GM12865 (cell line): ENCODE data around the gene SLC4A9.

Source experiments
- DNase-seq: peaks from one replicate; pipeline ENCODE4 v3.0.0; 2010; ENCODE audit warnings: low read depth
- H3K4me3 ChIP-seq: 2 replicates; pipeline ENCODE4 v1.5.1; 2011; ENCODE audit warnings: mild to moderate bottlenecking, low read depth, low read length, control low read depth
- CTCF ChIP-seq: IDR thresholded peaks from 2 replicates; pipeline ENCODE4 v1.5.1; 2011; ENCODE audit warnings: low read length, control low read depth, low read depth, inconsistent platforms; ENCODE audit not compliant: insufficient read depth; ENCODE audit errors: missing control alignments

Gene SLC4A9

GRCh38 chr5:140398379-140398811, 38.4 kb downstream of the SLC4A9 start:
- no peak for DNase-seq

GRCh38 chr5:140399979-140400729, 40.2 kb downstream of the SLC4A9 start:
- no peak for DNase-seq
- no peak for TF ChIP-seq CTCF

More at GRCh38 chr5:140398379-140398811, 38.4 kb downstream of the SLC4A9 start:
- H3K4me3 ChIP-seq = no peak overlapping the region
- TF ChIP-seq CTCF = no peak

DNA sequence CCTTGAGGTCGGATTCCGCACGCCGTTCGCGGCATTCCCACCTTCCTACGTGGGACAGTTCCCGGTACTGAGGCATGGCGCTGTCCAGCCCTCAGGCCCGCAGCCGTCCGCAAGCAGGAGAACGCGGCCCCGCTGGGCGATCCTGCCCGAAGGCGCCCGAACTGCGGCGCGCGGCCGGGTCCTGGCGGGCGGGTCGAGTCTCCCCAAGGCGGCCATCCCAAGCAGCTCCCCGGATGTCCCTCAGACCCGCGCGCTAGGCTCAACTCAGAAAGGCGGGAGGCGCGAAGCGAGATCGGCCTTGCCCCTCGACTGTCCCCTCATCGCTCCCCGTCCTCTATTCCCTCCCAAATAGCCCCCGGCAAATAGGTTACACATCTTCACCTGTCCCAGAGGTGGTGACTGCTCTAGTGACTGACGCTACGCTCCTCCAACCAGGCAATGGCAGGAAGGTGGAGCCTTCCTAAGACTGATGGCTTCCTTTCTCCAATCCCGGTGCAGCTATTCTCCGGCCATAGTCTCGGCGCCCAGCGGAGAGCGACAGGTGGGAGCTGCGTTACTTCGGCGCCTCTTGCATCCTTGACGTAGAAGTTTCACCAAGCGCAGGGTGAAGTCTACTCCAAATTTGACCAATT, 40.9 kb downstream of the SLC4A9 start:
- peak overlapping the region; percentile 77 for H3K4me3 ChIP-seq
- no peak for TF ChIP-seq CTCF
- peak; percentile 97 for DNase-seq

More at GRCh38 chr5:140399979-140400729, 40.2 kb downstream of the SLC4A9 start:
- H3K4me3 ChIP-seq = peak overlapping the region; percentile 77

GRCh38 chr5:140401362-140402257, 41.6 kb downstream of the SLC4A9 start, which contains the start of gene ANKHD1:
Gene ANKHD1, plus strand, starts transcription at chr5:140401833. Its CDS starts 135 bp downstream, at chr5:140401968.
- no peak for TF ChIP-seq CTCF
- peak within 1 kb of the TSS; percentile 99 for H3K4me3 ChIP-seq
- DNase-seq = peak; percentile 100

DNA sequence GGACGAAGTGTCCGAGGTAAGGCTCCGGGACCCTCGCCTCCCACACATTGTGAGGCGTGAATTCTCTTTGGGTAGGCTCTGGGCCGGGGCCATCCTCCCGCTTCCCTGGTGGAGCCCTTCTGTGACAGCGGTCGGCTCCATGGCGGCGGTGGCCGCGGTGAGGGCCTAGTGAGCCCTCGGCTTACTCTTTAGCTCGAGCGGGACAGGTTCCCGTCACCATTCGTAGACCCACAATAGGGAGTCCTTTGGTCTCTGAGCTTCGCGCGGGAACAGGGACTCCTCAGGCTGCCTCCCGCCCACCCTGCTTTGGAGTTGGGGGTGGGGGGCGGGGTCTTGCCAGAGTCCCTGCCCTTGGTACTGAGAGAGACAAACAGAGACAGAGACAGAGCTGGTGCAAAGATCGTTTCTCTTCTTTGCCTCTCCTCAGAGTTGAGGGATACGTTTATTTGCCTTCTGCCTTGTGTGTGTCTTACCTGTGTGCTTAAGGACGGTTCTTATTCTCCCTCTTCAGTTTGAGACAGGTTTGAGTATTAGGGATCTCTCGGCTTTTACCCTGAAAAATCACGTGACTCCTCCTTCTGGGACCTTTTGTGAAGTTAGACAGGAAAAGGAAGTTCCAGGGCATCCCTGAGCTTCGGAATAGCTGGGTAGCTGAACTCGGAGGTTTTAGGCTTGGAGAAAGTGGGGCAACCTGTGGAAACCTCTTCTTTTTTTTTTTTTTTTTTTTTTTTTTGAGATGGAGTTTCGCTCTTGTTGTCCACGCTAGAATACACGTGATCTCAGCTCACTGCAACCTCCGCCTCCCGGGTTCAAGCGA, 42.5 kb downstream of the SLC4A9 start:
- peak; percentile 61 for DNase-seq
- peak overlapping the region; percentile 99 for H3K4me3 ChIP-seq
- no peak for TF ChIP-seq CTCF

DNA sequence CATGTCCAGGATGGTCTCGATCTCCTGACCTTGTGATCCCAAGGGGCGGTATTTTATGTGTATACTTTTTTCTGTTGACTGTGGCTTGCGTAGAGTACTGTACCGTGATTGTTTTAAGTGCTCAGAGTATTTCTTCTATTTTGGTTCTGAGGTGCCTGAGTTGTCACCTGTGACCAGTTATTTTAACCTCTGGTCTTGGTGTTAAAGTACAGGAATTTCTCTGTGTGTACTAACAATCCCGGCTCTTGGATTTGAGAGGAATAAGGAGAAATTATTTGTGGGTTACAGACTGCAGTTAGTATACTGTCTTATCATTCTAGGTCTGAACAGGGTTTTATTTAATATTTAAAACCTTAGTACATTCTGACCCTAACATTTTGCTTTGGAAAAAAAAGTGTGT, 43.6 kb downstream of the SLC4A9 start:
- DNase-seq = no peak
- peak overlapping the region; percentile 99 for H3K4me3 ChIP-seq
- TF ChIP-seq CTCF = no peak
